OCI-LY3 (cell line): ENCODE measurements around the gene POC1B.
A peak's percentile ranks its signal among the peaks of the same experiment; 100 is the strongest.

Source experiments
- H2AFZ ChIP-seq: fragments of 200-600, 300-600 bp; shearing (Covaris generic); 2 replicates; pipeline ENCODE4 v1.6.0; 2014; ENCODE audit warnings: antibody characterized with exemption, low read depth, low read length
- H3K27ac ChIP-seq: fragments of 200-600, 300-600 bp; sonication (generic); 2 replicates; pipeline ENCODE4 v1.5.1; 2014; ENCODE audit warnings: mild to moderate bottlenecking, low read length, moderate library complexity, mixed read lengths
- H3K27me3 ChIP-seq: fragments of 200-600, 300-600 bp; sonication (generic); 2 replicates; pipeline ENCODE4 v1.6.1; 2014; ENCODE audit warnings: low read depth, low read length, mixed read lengths
- H3K36me3 ChIP-seq: fragments of 200-600, 300-600 bp; sonication (generic); replicated peaks from 2 replicates; pipeline ENCODE3; 2014; ENCODE audit warnings: low read depth, low read length, mixed read lengths
- H3K4me1 ChIP-seq: fragments of 300-600, 200-600 bp; sonication (generic); 2 replicates; pipeline ENCODE4 v1.6.1; 2014; ENCODE audit warnings: low read length, mixed read lengths
- H3K4me2 ChIP-seq: fragments of 200-600, 300-600 bp; sonication (generic); 2 replicates; pipeline ENCODE4 v1.6.1; 2014; ENCODE audit warnings: low read length, mixed read lengths
- H3K4me3 ChIP-seq: fragments of 300-600, 200-600 bp; sonication (generic); 2 replicates; pipeline ENCODE4 v1.5.1; 2014; ENCODE audit warnings: antibody characterized with exemption, mild to moderate bottlenecking, low read length, moderate library complexity
- H3K79me2 ChIP-seq: fragments of 300-600, 200-600 bp; shearing (Covaris generic); 2 replicates; pipeline ENCODE4 v1.6.1; 2014; ENCODE audit warnings: mild to moderate bottlenecking, low read length, mixed read lengths
- H3K9ac ChIP-seq: fragments of 300-600, 200-600 bp; shearing (Covaris generic); 2 replicates; pipeline ENCODE4 v1.6.0; 2014; ENCODE audit warnings: mild to moderate bottlenecking, low read length, moderate library complexity
- H3K9me3 ChIP-seq: fragments of 200-600, 300-600 bp; shearing (Covaris generic); 2 replicates; pipeline ENCODE4 v1.6.1; 2014; ENCODE audit warnings: low read length, mixed read lengths; ENCODE audit not compliant: insufficient read depth
- H4K20me1 ChIP-seq: fragments of 200-600, 300-600 bp; sonication (generic); 2 replicates; pipeline ENCODE4 v1.6.1; 2016; ENCODE audit warnings: low read length, mixed read lengths; ENCODE audit not compliant: insufficient read depth
- EZH2phosphoT487 ChIP-seq: fragments of 200-600 bp; shearing (Covaris generic); IDR thresholded peaks from 2 replicates; pipeline ENCODE4 v1.6.1; 2018; ENCODE audit warnings: antibody characterized with exemption, mixed run types, low read depth
- TF ChIP-seq, protein P1 (sequence below): fragments of 200-600, 300-600 bp; sonication (generic); IDR thresholded peaks from 2 replicates; pipeline ENCODE4 v1.5.1; 2014; ENCODE audit warnings: antibody characterized with exemption, low read length, low read depth

POC1B gene

DNA sequence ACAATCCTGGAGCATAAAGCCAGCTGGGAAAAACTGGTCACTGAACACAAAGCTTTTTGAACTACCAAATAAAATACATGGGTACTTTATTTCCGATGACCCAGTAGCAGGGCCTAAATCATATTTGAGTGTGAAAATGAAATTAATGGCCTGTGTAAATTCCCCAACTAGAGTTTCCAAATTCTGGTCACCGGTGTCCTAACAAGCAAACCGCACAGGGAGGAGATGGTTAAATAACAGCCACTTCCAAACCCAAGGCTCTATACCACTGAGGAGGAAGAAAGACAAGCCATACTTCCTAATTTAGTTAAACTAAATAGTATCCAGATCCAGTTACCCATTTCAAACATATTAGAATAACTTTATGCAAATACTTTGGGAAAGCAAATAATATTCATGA, 133.5 kb downstream of the POC1B start:
- no peak overlapping the region for H3K4me2 ChIP-seq
- no peak for TF ChIP-seq EZH2phosphoT487
- TF ChIP-seq, protein P1, sequence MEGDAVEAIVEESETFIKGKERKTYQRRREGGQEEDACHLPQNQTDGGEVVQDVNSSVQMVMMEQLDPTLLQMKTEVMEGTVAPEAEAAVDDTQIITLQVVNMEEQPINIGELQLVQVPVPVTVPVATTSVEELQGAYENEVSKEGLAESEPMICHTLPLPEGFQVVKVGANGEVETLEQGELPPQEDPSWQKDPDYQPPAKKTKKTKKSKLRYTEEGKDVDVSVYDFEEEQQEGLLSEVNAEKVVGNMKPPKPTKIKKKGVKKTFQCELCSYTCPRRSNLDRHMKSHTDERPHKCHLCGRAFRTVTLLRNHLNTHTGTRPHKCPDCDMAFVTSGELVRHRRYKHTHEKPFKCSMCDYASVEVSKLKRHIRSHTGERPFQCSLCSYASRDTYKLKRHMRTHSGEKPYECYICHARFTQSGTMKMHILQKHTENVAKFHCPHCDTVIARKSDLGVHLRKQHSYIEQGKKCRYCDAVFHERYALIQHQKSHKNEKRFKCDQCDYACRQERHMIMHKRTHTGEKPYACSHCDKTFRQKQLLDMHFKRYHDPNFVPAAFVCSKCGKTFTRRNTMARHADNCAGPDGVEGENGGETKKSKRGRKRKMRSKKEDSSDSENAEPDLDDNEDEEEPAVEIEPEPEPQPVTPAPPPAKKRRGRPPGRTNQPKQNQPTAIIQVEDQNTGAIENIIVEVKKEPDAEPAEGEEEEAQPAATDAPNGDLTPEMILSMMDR, result no peak
- no peak overlapping the region for H3K27ac ChIP-seq
- no peak overlapping the region for H3K9ac ChIP-seq
- no peaks in the 10 kb centered on the region for H3K27me3 ChIP-seq
- no peaks in the 10 kb centered on the region for H3K79me2 ChIP-seq
- peaks cover 13% of the 10 kb centered on the region for H3K4me1 ChIP-seq
- no peak overlapping the region for H3K4me3 ChIP-seq
- no peaks in the 10 kb centered on the region for H4K20me1 ChIP-seq
- H3K9me3 ChIP-seq, result no peaks in the 10 kb centered on the region
- H3K36me3 ChIP-seq, result no peaks in the 10 kb centered on the region
- no peak overlapping the region for H2AFZ ChIP-seq

DNA sequence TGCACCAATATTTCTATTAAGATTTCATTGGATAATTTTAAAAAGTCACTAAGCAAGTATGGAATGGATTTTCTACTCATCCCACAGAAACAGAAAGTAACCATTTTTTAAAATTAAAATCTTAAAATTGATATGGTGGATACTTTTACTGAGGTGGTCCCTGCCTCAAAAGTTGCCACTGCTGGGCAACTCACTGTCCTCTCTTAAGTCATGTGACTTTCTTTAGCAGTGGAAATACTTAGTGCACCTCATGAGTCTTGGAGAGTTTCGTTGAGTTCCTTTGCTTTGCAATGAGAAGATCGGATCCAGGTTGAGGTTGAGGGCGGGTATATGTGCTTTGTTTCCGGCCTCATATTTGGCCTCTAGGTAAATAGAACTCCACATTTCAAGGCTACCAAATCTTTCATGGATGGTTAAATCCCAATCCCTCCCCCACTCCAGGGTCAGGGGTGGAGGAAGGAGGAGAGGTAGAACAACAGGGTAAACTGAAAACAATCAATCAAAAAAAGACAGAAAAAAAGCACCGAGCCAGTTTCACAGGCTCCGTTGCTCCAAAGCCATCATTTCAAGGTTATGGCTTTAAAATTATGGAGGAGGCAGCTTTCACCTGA, 134.0 kb downstream of the POC1B start:
- no peak overlapping the region for H3K9ac ChIP-seq
- TF ChIP-seq, protein P1, result no peak
- no peak for TF ChIP-seq EZH2phosphoT487
- no peak overlapping the region for H3K4me3 ChIP-seq
- no peaks in the 10 kb centered on the region for H4K20me1 ChIP-seq
- H3K4me2 ChIP-seq, result no peak overlapping the region
- H3K9me3 ChIP-seq, result no peaks in the 10 kb centered on the region
- H3K36me3 ChIP-seq, result no peaks in the 10 kb centered on the region
- H3K79me2 ChIP-seq, result no peaks in the 10 kb centered on the region
- H3K27me3 ChIP-seq, result no peaks in the 10 kb centered on the region
- peaks cover 13% of the 10 kb centered on the region for H3K4me1 ChIP-seq
- H3K27ac ChIP-seq, result no peak overlapping the region
- H2AFZ ChIP-seq, result no peak overlapping the region

DNA sequence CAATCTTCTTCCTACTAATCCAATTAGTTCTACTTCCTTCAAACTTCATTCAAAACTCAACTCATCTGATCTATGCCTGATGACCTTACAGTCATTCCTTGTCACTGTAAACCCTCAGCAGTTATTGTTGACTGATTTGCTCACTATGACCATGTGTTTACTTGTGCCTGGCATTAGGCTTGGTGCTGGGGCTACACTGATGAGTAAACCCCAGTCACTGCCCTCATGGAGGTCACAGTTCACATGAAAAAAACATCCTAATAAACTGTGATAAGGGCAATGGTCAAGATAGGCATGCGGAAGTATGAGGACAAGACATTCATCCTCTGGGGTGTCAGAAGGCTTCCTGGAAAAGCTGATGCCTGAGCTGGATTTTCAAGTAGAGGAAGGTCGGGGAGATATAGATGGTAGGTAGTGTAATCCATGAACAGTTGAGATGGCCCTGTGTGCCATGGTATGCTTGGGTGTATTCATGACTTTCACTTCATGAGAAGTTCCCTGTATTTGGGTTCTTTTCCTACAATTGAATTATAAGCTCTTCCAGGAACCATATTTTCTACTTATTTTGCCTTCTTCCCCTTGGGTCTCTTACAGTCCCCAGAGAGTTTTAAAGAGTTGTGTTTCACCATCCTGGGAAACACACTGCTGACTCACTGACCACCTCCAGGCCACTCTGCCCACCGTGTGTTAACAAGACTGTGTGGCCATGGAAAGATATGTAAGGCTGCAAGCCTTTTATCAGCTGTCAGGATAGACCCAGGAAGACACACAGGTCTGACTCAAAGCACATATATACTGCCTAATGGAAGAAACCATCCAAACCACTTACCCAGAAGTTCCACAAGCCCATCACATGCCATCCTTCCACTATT, 134.8 kb downstream of the POC1B start:
- Histone ChIP-seq H3K4me2 (no peak overlapping the region), H3K36me3 (no peaks in the 10 kb centered on the region), H3K27ac (no peak overlapping the region), H3K9me3 (no peaks in the 10 kb centered on the region), H3K79me2 (no peaks in the 10 kb centered on the region), H2AFZ (no peak overlapping the region), H3K4me3 (no peak overlapping the region), H3K4me1 (peaks cover 13% of the 10 kb centered on the region), H3K27me3 (no peaks in the 10 kb centered on the region), H3K9ac (no peak overlapping the region), H4K20me1 (no peaks in the 10 kb centered on the region)
- TF ChIP-seq, protein P1, result no peak
- TF ChIP-seq EZH2phosphoT487, result no peak

DNA sequence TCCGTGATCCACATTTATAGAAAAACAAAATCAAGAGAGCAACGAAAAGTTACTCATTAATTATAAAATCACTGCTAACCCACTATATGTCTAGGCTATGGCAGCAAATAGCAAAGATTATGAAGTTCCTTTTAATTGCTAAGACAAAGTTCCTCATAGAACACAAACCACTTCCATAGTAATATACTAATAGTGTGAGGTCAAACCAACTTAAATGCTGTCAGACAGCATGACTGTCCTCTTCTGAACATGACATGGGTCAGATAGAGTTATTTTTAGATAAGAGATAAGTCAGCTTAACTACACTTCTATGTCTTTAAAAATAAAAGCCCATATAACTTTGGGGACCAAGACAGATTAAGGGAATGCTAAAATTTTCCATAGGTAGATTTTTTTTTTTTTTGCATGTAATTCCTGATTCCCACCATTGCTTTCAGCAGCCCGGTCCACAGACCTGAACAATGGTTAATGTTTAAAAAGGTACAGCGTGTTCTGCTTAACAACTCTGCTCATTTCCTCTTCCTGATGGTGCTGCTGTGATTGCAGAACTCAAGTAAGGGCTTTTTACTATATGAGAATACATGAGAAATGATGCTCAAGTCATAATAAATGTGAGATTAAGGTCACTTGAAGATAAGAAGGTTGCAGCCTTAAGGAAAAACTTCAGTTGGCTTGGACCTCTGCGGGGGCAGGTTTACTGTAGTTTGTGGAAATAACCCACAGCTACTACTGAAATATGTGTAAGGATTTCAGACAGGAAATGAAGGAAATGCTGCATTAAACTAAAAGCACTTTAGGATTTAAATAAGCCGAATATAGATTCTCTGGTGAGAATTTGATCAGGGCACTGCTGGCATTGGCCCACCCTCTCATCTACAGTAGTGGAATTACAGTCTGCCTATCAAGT, 135.8 kb downstream of the POC1B start:
- Histone ChIP-seq H3K9me3 (no peaks in the 10 kb centered on the region), H3K27ac (no peak overlapping the region), H3K79me2 (no peaks in the 10 kb centered on the region), H2AFZ (no peak overlapping the region), H4K20me1 (no peaks in the 10 kb centered on the region), H3K4me2 (peak overlapping the region; percentile 44), H3K36me3 (no peaks in the 10 kb centered on the region), H3K4me3 (no peak overlapping the region), H3K4me1 (peaks cover 13% of the 10 kb centered on the region), H3K27me3 (no peaks in the 10 kb centered on the region), H3K9ac (no peak overlapping the region)
- TF ChIP-seq EZH2phosphoT487, result no peak
- TF ChIP-seq, protein P1, result no peak
